ENCODE data around the gene ACAT1. TPM values are rescaled to one million over a fixed set of nuclear protein-coding genes. Genes with fewer than 3 reads are reported as not detected.
A peak's percentile ranks its signal among the peaks of the same experiment; 100 is the strongest.

ACAT1 gene
- total and polyA plus RNA-seq, 12 donors = 56.3 to 777 (median 212) TPM

DNA sequence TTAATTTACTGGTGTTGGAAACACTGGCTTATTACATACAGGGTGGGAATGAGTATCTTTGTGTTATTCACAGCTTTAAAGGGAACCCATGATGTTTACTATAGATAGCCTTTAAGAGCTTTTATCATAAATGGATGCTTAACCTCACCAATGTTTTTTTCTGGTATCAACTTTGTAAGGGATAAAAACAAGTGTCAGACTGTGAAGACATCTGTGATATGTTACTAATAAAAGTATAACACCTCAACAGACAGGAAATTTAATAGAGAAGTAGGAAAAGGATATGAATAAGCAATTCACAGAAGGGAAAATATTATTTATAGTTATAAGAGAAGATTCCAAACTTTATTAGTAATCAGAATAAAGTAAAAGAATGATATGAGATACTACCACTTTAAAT, 46.3 kb downstream of the ACAT1 start:
- TF ChIP-seq, protein P1, sequence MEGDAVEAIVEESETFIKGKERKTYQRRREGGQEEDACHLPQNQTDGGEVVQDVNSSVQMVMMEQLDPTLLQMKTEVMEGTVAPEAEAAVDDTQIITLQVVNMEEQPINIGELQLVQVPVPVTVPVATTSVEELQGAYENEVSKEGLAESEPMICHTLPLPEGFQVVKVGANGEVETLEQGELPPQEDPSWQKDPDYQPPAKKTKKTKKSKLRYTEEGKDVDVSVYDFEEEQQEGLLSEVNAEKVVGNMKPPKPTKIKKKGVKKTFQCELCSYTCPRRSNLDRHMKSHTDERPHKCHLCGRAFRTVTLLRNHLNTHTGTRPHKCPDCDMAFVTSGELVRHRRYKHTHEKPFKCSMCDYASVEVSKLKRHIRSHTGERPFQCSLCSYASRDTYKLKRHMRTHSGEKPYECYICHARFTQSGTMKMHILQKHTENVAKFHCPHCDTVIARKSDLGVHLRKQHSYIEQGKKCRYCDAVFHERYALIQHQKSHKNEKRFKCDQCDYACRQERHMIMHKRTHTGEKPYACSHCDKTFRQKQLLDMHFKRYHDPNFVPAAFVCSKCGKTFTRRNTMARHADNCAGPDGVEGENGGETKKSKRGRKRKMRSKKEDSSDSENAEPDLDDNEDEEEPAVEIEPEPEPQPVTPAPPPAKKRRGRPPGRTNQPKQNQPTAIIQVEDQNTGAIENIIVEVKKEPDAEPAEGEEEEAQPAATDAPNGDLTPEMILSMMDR (IDR thresholded peaks at IDR 0.05) = no peak
- TF ChIP-seq POLR2A (IDR thresholded peaks at IDR 0.05) = no peak
- Histone ChIP-seq H3K4me3 (no peak overlapping the region), H3K27ac (no peak overlapping the region), H3K36me3 (replicated peaks in 1 of 2) (peaks cover 0 to 29% of the 10 kb centered on the region in 2 donors), H3K4me1 (replicated peaks in 1 of 2) (no peaks in the 10 kb centered on the region), H3K9me3 (replicated peaks in 1 of 3) (no peaks in the 10 kb centered on the region), H3K27me3 (no peaks in the 10 kb centered on the region)
- intact Hi-C loops (cut with DNase I) = no loop called here
- no peak for DNase-seq

DNA sequence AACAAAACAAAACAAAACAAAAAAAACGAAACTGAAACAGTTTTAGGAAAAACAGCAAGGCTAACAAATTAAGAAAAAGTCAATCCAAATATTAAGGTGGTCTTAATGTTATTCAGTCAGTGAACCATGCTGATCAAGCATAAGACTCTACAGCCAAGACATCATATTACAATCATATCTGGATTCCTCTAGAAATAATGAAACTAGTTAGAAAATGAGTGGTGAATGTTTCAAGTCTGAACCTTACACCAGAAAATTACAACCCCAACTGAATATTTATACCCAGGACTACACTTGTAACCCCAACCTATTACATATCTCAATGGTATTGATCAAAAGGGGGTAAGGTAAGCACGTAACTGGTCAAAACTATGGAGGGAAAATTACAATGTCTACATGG, 48.8 kb downstream of the ACAT1 start:
- no peak for DNase-seq
- TF ChIP-seq POLR2A (IDR thresholded peaks at IDR 0.05) = no peak
- TF ChIP-seq, protein P1 (IDR thresholded peaks at IDR 0.05) = no peak
- 63 to 73% (median 68%) methylated on average over 2 of the region's 2 CpGs for WGBS, 4 donors
- H3K4me1 ChIP-seq (replicated peaks in 1 of 2) = no peaks in the 10 kb centered on the region
- peaks cover 0 to 32% of the 10 kb centered on the region in 2 donors for H3K36me3 ChIP-seq (replicated peaks in 1 of 2)
- H3K4me3 ChIP-seq = peak overlapping the region in 1 of 4 donors; percentile 43
- intact Hi-C loops (cut with DNase I) = no loop called here
- no peaks in the 10 kb centered on the region for H3K9me3 ChIP-seq (replicated peaks in 1 of 3)
- H3K27me3 ChIP-seq = no peaks in the 10 kb centered on the region
- peak overlapping the region in 1 of 5 donors; percentile 2 for H3K27ac ChIP-seq

DNA sequence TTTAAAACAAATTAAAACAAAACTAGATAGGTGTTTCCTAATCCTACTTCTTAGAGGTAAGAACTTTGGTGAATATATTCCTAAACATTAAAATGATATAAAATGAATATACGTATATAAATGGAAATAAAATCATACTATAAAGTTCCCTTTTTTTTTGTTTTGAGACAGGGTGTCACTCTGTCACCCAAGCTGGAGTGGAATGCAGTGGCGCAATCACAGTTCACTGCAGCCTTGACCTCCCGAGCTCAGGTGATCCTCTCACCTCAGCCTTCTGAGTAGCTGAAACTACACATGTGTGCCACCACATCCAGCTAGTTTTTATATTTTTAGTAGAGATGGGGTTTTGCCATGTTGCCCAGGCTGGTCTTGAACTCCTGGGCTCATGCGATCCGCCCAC, 56.2 kb downstream of the ACAT1 start:
- Histone ChIP-seq H3K27ac (no peak overlapping the region), H3K9me3 (replicated peaks in 1 of 3) (no peaks in the 10 kb centered on the region), H3K4me1 (replicated peaks in 1 of 2) (no peaks in the 10 kb centered on the region), H3K36me3 (replicated peaks in 1 of 2) (peaks cover 0 to 36% of the 10 kb centered on the region in 2 donors), H3K4me3 (no peak overlapping the region), H3K27me3 (no peaks in the 10 kb centered on the region)
- intact Hi-C loops (cut with DNase I) = no loop called here
- 77 to 94% (median 86%) methylated on average over 5 of the region's 5 CpGs for whole genome bisulfite sequencing, 4 donors
- TF ChIP-seq, protein P1 (IDR thresholded peaks at IDR 0.05) = no peak
- TF ChIP-seq POLR2A (IDR thresholded peaks at IDR 0.05) = no peak
- no peak for DNase-seq

DNA sequence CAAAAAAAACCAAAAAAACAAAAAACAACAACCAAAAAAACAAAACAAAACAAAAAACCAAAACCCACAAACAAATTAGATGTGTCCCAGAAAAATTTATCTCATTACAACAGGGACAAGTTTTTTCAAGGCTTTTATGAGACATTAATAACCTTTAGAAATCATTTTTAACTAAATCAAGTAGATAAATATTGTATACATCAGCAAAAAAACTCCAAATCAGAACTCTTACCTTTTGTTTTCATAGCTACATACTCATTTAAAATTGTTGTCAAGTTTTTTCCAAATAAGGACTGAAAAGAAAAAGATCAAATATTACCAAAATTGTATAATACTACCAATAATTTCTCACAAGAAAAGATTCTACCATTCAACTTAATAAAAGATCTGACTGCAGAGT, 72.4 kb downstream of the ACAT1 start:
- no peaks in the 10 kb centered on the region for H3K27me3 ChIP-seq
- DNase-seq = no peak
- no peak overlapping the region for H3K4me3 ChIP-seq
- intact Hi-C loops (cut with DNase I) = no loop called here
- no peak for TF ChIP-seq POLR2A (IDR thresholded peaks at IDR 0.05)
- TF ChIP-seq, protein P1 (IDR thresholded peaks at IDR 0.05) = no peak
- no peaks in the 10 kb centered on the region for H3K9me3 ChIP-seq (replicated peaks in 1 of 3)
- no peaks in the 10 kb centered on the region for H3K4me1 ChIP-seq (replicated peaks in 1 of 2)
- H3K36me3 ChIP-seq (replicated peaks in 1 of 2) = peaks cover 0 to 27% of the 10 kb centered on the region in 2 donors
- H3K27ac ChIP-seq = no peak overlapping the region
